Measurements from ENCODE around the gene INSYN1.

The INSYN1 gene

DNA sequence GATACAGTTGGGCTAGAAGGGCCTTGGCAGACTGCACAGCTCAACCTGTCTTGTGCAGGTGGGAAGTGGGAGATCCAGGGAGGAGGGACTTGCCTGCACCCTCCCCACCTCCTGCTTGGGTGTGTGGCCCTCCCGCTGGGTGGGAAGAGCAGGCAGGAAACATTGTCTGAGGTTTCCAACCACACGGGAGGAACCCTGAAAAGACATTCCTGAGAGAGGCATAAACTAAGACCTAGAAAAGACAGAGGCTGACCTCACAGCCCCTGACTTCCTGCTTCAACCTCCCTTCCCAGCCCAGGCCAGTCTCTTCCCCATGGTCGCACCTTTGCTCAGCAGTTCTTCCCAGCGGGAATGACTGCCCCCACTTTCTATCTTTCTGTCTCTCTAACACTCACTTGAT is 46.3 kb upstream of the INSYN1 start:
- H3K9me3 ChIP-seq (ENCODE audit: insufficient read depth, low read length, severe bottlenecking), result no peaks in the 10 kb centered on the region
- no peaks in the 10 kb centered on the region; the same call in 1 of the 2 replicates for H4K20me1 ChIP-seq (ENCODE audit: insufficient read depth, low read length)
- no peaks in the 10 kb centered on the region for H3K4me1 ChIP-seq (ENCODE audit: insufficient read depth, low read length)
- ATAC-seq (ENCODE audit: insufficient read depth, low read depth) (no peak), DNase-seq (no peak)
- no peak overlapping the region for H3K4me3 ChIP-seq (ENCODE audit: low read depth in 1 of 2, low read length in 2 of 2)
- no peaks in the 10 kb centered on the region for H3K79me2 ChIP-seq (ENCODE audit: insufficient read depth, low read length)
- H3K9ac ChIP-seq (ENCODE audit: low read depth, low read length), result no peak overlapping the region
- H2AFZ ChIP-seq (ENCODE audit: low read depth, low read length), result no peak overlapping the region
- H3K27ac ChIP-seq (ENCODE audit: low read length), result no peak overlapping the region
- H3K4me2 ChIP-seq (ENCODE audit: insufficient read depth, low read length), result no peak overlapping the region
- no peaks in the 10 kb centered on the region for H3K36me3 ChIP-seq (ENCODE audit: insufficient read depth, low read length)
- H3K27me3 ChIP-seq (ENCODE audit: insufficient read depth, low read length, poor library complexity), result peaks cover 9% of the 10 kb centered on the region
- TF ChIP-seq, protein P1, sequence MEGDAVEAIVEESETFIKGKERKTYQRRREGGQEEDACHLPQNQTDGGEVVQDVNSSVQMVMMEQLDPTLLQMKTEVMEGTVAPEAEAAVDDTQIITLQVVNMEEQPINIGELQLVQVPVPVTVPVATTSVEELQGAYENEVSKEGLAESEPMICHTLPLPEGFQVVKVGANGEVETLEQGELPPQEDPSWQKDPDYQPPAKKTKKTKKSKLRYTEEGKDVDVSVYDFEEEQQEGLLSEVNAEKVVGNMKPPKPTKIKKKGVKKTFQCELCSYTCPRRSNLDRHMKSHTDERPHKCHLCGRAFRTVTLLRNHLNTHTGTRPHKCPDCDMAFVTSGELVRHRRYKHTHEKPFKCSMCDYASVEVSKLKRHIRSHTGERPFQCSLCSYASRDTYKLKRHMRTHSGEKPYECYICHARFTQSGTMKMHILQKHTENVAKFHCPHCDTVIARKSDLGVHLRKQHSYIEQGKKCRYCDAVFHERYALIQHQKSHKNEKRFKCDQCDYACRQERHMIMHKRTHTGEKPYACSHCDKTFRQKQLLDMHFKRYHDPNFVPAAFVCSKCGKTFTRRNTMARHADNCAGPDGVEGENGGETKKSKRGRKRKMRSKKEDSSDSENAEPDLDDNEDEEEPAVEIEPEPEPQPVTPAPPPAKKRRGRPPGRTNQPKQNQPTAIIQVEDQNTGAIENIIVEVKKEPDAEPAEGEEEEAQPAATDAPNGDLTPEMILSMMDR (IDR thresholded peaks at IDR 0.05; ENCODE audit: borderline replicate concordance, extremely low read depth, low read length, poor library complexity, severe bottlenecking), result no peak
- TF ChIP-seq EZH2 (IDR thresholded peaks at IDR 0.05; ENCODE audit: borderline replicate concordance, low read depth, low read length, severe bottlenecking), result no peak

DNA sequence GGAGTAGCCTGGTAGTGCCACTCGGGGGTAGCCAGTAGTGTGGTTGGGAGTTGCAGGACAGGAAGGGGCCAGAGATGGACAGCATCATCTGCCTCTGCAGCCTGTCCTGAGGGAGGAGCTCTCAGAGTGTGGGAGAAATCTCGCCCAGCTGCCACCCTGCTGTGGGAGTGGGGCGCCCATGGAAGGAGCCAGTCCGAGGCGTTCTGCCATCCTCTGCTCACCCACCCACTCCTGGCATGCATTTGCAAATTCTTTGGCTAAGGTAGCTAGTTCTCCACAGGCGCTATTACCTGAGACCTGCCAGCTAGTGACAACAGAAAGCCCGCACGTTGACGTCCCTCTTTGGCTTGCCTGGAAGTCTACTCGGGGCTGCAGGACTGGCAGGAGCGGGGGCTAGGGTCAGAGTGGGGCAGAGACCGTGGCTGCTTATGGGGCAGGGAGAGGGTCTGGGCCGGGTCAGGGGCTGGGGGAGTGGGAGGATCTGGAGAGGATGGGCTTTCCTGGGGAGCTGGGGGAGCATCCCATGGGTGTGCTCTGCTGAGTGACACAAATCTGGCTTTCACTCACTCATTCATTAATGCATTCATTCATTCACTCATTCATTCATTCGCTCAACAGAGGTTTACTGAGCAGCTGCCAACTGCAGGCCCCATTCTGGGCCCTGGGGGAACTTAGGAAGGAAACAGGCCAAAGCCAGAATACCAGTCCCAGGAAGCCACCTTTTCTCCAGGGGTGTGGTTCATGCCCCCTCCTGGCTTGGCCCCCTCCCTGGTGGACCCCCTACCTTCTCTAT is 44.4 kb upstream of the INSYN1 start:
- Histone ChIP-seq H3K27ac (ENCODE audit: low read length) (no peak overlapping the region), H3K9me3 (ENCODE audit: insufficient read depth, low read length, severe bottlenecking) (no peaks in the 10 kb centered on the region), H3K4me2 (ENCODE audit: insufficient read depth, low read length) (no peak overlapping the region), H3K9ac (ENCODE audit: low read depth, low read length) (no peak overlapping the region), H3K4me1 (ENCODE audit: insufficient read depth, low read length) (no peaks in the 10 kb centered on the region), H2AFZ (ENCODE audit: low read depth, low read length) (no peak overlapping the region), H3K4me3 (ENCODE audit: low read depth in 1 of 2, low read length in 2 of 2) (no peak overlapping the region), H3K27me3 (ENCODE audit: insufficient read depth, low read length, poor library complexity) (no peaks in the 10 kb centered on the region), H3K36me3 (ENCODE audit: insufficient read depth, low read length) (no peaks in the 10 kb centered on the region), H4K20me1 (ENCODE audit: insufficient read depth, low read length) (no peaks in the 10 kb centered on the region), H3K79me2 (ENCODE audit: insufficient read depth, low read length) (no peaks in the 10 kb centered on the region)
- no peak for DNase-seq
- no peak for TF ChIP-seq EZH2 (IDR thresholded peaks at IDR 0.05; ENCODE audit: borderline replicate concordance, low read depth, low read length, severe bottlenecking)
- TF ChIP-seq, protein P1 (IDR thresholded peaks at IDR 0.05; ENCODE audit: borderline replicate concordance, extremely low read depth, low read length, poor library complexity, severe bottlenecking), result no peak
- ATAC-seq (ENCODE audit: insufficient read depth, low read depth), result no peak

DNA sequence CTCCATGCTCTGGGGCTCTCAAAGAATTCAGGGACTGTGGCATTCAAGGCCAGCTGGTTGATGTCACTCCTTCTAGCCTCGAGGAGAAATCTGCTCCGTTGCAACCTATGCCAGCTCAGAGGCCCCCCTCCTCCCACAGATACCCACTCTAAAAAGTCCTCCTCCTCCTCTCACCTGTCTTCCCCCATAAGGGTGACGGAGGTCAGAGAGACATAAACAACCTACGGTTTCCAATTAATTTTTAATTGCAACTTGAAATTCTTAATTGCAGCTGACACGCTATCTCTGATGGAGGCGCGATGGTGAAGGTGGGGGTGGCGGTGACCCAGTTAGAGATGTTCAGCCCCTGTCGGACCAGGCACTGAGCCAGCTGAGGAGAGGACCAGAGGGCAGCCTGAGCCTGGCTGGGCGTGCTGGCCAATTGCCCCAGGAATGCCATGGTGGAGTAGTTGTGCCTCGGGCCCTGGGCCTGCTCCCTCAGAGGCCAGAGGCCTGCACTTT is 43.2 kb upstream of the INSYN1 start:
- Histone ChIP-seq H4K20me1 (ENCODE audit: insufficient read depth, low read length) (no peaks in the 10 kb centered on the region), H3K4me2 (ENCODE audit: insufficient read depth, low read length) (no peak overlapping the region), H3K9ac (ENCODE audit: low read depth, low read length) (no peak overlapping the region), H3K36me3 (ENCODE audit: insufficient read depth, low read length) (no peaks in the 10 kb centered on the region), H3K4me1 (ENCODE audit: insufficient read depth, low read length) (no peaks in the 10 kb centered on the region), H2AFZ (ENCODE audit: low read depth, low read length) (no peak overlapping the region), H3K4me3 (ENCODE audit: low read depth in 1 of 2, low read length in 2 of 2) (no peak overlapping the region), H3K9me3 (ENCODE audit: insufficient read depth, low read length, severe bottlenecking) (no peaks in the 10 kb centered on the region), H3K27me3 (ENCODE audit: insufficient read depth, low read length, poor library complexity) (no peaks in the 10 kb centered on the region), H3K27ac (ENCODE audit: low read length) (no peak overlapping the region), H3K79me2 (ENCODE audit: insufficient read depth, low read length) (no peaks in the 10 kb centered on the region)
- no peak for TF ChIP-seq EZH2 (IDR thresholded peaks at IDR 0.05; ENCODE audit: borderline replicate concordance, low read depth, low read length, severe bottlenecking)
- TF ChIP-seq, protein P1 (IDR thresholded peaks at IDR 0.05; ENCODE audit: borderline replicate concordance, extremely low read depth, low read length, poor library complexity, severe bottlenecking), result no peak
- ATAC-seq (ENCODE audit: insufficient read depth, low read depth), result no peak
- DNase-seq, result no peak
